ENCODE data around the gene RPP40. TPM values are rescaled to one million over a fixed set of nuclear protein-coding genes. Genes with fewer than 3 reads are reported as not detected.

Gene RPP40
- total and polyA plus RNA-seq, 2 of the 13 experiments (the other 11 are each of a cell fraction or from before 2014, with no cell fraction given): 18.0 to 41.2 TPM

- TF ChIP-seq, protein P1, sequence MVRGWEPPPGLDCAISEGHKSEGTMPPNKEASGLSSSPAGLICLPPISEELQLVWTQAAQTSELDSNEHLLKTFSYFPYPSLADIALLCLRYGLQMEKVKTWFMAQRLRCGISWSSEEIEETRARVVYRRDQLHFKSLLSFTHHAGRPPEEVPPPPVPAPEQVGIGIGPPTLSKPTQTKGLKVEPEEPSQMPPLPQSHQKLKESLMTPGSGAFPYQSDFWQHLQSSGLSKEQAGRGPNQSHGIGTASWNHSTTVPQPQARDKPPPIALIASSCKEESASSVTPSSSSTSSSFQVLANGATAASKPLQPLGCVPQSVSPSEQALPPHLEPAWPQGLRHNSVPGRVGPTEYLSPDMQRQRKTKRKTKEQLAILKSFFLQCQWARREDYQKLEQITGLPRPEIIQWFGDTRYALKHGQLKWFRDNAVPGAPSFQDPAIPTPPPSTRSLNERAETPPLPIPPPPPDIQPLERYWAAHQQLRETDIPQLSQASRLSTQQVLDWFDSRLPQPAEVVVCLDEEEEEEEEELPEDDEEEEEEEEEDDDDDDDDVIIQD (CRISPR knock-in tag; IDR thresholded peaks at IDR 0.05; ENCODE audit: low read depth): no peak
These were observed 56.1 kb downstream of the RPP40 start (continued) for GRCh38 chr6:4947716-4948115.

DNA sequence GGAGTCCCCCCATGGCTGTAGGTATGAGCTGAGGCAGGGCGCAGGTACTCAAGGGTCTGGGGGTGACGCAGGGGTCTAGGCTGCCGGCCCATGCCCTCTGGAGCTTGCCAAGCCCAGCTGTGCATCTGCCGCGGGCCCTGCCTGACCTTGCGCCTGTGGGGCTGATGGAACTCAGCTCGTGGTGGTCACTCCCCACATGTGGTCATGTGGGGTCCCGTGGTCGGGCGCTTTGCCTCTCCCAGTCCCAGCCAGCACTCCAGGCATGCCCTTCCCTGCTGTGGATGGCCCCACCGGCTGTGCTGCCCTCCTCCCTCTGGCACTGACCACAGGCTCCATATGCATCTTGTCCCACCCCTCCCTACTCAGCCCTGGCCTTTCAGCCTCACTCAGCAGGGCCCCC lies 57.3 kb downstream of the RPP40 start:
- no peak overlapping the region for H3K4me2 ChIP-seq (ENCODE audit: low read depth, low read length)
- ChIA-PET CTCF (ENCODE audit: low intra/inter-chr PET ratio, low total read pairs) (no interaction called here), POLR2A (no interaction called here)
- WGBS (ENCODE audit: low lambda C conversion rate): 100% methylated on average over 1 of the region's 11 CpGs
- no peaks in the 10 kb centered on the region for H4K20me1 ChIP-seq (ENCODE audit: insufficient read depth, low read length)
- FAIRE-seq (no peak), ATAC-seq (no peak; the same call in 2 of the 3 replicates), DNase-seq (ENCODE audit: low spot score) (no peak)
- no peak overlapping the region for H3K4me3 ChIP-seq (replicated peaks in 1 of 3; ENCODE audit: insufficient read depth in 1 of 3, low read depth in 2 of 3, low read length in 3 of 3)
- H3K4me1 ChIP-seq (ENCODE audit: insufficient read depth, low read length): peaks cover 22% of the 10 kb centered on the region
- H3K36me3 ChIP-seq (replicated peaks in 1 of 2; ENCODE audit: control insufficient read depth in 1 of 2, insufficient read depth in 2 of 2, low read length in 2 of 2): peaks cover 17 to 47% of the 10 kb centered on the region in 2 experiments
- H3K27me3 ChIP-seq (ENCODE audit: control insufficient read depth in 1 of 2, insufficient read depth in 2 of 2, low read length in 2 of 2): no peaks in the 10 kb centered on the region
- H3K79me2 ChIP-seq (ENCODE audit: insufficient read depth, low read length): no peaks in the 10 kb centered on the region
- intact Hi-C loops (cut with micrococcal nuclease; ENCODE audit: unreplicated experiment): no loop called here
- BruUV-seq (replicated peaks): no TSS peak
- H3K9me3 ChIP-seq (ENCODE audit: low read length): no peaks in the 10 kb centered on the region
- no peak overlapping the region for H3K9ac ChIP-seq (ENCODE audit: insufficient read depth, low read depth, low read length)
- in situ Hi-C loops (cut with HindIII; ENCODE audit: extremely low pct_ligation_motif_present, low pct_unique_long_range_greater_than_20kb): no loop called here
- H2AFZ ChIP-seq (ENCODE audit: low read length): no peak overlapping the region
- H3K27ac ChIP-seq (ENCODE audit: extremely low read length, insufficient read depth, low read length): no peak overlapping the region
- TF ChIP-seq, protein P2, sequence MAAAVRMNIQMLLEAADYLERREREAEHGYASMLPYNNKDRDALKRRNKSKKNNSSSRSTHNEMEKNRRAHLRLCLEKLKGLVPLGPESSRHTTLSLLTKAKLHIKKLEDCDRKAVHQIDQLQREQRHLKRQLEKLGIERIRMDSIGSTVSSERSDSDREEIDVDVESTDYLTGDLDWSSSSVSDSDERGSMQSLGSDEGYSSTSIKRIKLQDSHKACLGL (CRISPR knock-in tag; IDR thresholded peaks at IDR 0.05): no peak
- no peak for TF ChIP-seq DNMT3B (CRISPR knock-in tag; conservative IDR thresholded peaks at IDR 0.05)
- TF ChIP-seq CHCHD3 (CRISPR knock-in tag; IDR thresholded peaks at IDR 0.05): no peak
- no peak for TF ChIP-seq HMGXB4 (CRISPR knock-in tag; IDR thresholded peaks at IDR 0.05; ENCODE audit: borderline replicate concordance in 1 of 2, low read depth in 1 of 2)
- no peak for TF ChIP-seq CBX1 (IDR thresholded peaks at IDR 0.05; ENCODE audit: low read depth)
- TF ChIP-seq ZBTB33 (CRISPR knock-in tag; IDR thresholded peaks at IDR 0.05): no peak
- TF ChIP-seq, protein P3, sequence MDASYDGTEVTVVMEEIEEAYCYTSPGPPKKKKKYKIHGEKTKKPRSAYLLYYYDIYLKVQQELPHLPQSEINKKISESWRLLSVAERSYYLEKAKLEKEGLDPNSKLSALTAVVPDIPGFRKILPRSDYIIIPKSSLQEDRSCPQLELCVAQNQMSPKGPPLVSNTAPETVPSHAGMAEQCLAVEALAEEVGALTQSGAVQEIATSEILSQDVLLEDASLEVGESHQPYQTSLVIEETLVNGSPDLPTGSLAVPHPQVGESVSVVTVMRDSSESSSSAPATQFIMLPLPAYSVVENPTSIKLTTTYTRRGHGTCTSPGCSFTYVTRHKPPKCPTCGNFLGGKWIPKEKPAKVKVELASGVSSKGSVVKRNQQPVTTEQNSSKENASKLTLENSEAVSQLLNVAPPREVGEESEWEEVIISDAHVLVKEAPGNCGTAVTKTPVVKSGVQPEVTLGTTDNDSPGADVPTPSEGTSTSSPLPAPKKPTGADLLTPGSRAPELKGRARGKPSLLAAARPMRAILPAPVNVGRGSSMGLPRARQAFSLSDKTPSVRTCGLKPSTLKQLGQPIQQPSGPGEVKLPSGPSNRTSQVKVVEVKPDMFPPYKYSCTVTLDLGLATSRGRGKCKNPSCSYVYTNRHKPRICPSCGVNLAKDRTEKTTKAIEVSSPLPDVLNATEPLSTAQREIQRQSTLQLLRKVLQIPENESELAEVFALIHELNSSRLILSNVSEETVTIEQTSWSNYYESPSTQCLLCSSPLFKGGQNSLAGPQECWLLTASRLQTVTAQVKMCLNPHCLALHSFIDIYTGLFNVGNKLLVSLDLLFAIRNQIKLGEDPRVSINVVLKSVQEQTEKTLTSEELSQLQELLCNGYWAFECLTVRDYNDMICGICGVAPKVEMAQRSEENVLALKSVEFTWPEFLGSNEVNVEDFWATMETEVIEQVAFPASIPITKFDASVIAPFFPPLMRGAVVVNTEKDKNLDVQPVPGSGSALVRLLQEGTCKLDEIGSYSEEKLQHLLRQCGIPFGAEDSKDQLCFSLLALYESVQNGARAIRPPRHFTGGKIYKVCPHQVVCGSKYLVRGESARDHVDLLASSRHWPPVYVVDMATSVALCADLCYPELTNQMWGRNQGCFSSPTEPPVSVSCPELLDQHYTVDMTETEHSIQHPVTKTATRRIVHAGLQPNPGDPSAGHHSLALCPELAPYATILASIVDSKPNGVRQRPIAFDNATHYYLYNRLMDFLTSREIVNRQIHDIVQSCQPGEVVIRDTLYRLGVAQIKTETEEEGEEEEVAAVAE (CRISPR knock-in tag; IDR thresholded peaks at IDR 0.05; ENCODE audit: borderline replicate concordance): no peak
- TF ChIP-seq CHD2 (IDR thresholded peaks at IDR 0.05; ENCODE audit: low read depth, low read length): no peak
- TF ChIP-seq THAP11 (CRISPR knock-in tag; IDR thresholded peaks at IDR 0.05): no peak
- TF ChIP-seq E2F1 (CRISPR knock-in tag; IDR thresholded peaks at IDR 0.05): no peak
